ENCODE measurements around the gene SOX30. TPM values are rescaled to one million over a fixed set of nuclear protein-coding genes. Genes with fewer than 3 reads are reported as not detected.

The SOX30 gene
- total RNA-seq, 2 experiments from 2014 or later: 0.16 to 0.29 TPM

DNA sequence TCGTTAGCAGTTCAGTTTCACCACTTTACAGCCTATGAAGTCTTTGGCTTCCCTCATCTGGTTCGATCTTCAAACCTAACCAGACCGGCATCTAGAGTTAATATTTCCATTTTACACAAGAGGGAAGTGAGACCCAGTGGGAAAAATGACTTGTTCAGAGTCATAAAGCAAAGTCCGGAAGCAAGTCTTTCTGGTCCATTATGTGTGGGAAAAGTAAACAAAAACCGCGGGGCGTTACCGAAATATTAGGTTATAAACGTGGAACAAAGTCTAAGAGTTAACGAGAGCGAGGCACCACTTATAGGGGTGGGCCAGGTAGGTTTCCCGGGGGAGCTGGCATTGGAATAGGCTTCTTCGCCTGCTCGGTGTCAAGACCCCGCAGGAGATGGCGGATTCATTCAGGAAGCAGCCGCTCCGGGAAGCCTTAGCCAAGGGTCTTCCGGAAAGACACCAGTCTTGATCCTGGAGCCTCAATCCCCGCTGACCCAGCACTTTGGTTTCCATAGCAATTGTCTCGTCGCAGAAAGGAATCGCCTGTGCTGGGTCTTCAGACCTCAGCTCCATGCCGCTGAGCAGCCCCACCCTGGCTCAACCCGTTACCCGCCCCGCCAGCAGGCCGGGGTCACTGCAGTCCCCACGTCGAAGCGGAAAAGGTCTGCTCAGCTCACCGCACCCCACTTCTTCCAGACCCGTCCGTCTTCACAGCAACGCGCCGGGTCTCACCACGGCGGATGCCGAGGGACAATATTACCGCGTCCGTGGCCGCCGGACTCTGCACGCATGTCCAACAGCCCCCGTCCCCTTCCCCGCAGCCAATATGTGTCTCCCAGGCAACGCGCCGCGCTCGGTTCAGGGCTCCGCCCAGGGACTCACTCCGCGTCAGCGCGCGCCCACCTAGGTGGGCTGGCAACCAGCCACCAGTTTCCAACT lies 18.7 kb upstream of the SOX30 start, which contains the start of gene C5orf52:
C5orf52 (plus strand) TSS at position 872 of the 930 bp plus-strand sequence. CDS start 82 bp downstream, outside the sequence.
- Histone ChIP-seq H3K79me2 (ENCODE audit: insufficient read depth, low read depth, low read length) (no peaks in the 10 kb centered on the region), H4K20me1 (ENCODE audit: insufficient read depth, low read length) (no peaks in the 10 kb centered on the region), H3K4me2 (ENCODE audit: low read length) (peak within 1 kb of the TSS; percentile 46), H3K4me3 (ENCODE audit: low read depth, low read length, poor library complexity, severe bottlenecking) (no peak within 1 kb of the TSS), H3K4me1 (ENCODE audit: insufficient read depth, low read length, poor library complexity, severe bottlenecking) (peaks cover 9% of the 10 kb centered on the region), H2AFZ (ENCODE audit: low read length) (peak within 1 kb of the TSS; percentile 96), H3K27ac (ENCODE audit: low read depth, low read length, poor library complexity, severe bottlenecking) (no peak within 1 kb of the TSS), H3K9me2 (ENCODE audit: insufficient read depth, low read length) (no peaks in the 10 kb centered on the region), H3K9me3 (ENCODE audit: low read length) (no peaks in the 10 kb centered on the region), H3K36me3 (ENCODE audit: insufficient read depth, low read length) (no peaks in the 10 kb centered on the region)
- TF ChIP-seq, protein P1, sequence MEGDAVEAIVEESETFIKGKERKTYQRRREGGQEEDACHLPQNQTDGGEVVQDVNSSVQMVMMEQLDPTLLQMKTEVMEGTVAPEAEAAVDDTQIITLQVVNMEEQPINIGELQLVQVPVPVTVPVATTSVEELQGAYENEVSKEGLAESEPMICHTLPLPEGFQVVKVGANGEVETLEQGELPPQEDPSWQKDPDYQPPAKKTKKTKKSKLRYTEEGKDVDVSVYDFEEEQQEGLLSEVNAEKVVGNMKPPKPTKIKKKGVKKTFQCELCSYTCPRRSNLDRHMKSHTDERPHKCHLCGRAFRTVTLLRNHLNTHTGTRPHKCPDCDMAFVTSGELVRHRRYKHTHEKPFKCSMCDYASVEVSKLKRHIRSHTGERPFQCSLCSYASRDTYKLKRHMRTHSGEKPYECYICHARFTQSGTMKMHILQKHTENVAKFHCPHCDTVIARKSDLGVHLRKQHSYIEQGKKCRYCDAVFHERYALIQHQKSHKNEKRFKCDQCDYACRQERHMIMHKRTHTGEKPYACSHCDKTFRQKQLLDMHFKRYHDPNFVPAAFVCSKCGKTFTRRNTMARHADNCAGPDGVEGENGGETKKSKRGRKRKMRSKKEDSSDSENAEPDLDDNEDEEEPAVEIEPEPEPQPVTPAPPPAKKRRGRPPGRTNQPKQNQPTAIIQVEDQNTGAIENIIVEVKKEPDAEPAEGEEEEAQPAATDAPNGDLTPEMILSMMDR (conservative IDR thresholded peaks at IDR 0.05; ENCODE audit: low read length): no peak
- TF ChIP-seq EZH2phosphoT487 (IDR thresholded peaks at IDR 0.05; ENCODE audit: borderline replicate concordance, low read depth, low read length): no peak
- CTCF ChIA-PET (ENCODE audit: unreplicated experiment): no interaction called here
- POLR2A ChIA-PET: interaction anchor here (0.6 to 1.0 kb wide), 3 partner anchors 10 to 119 kb away, joined by 3 to 5 read pairs (median 4); no protein-coding TSS in a partner anchor
- DNase-seq (ENCODE audit: low spot score): peak; percentile 13
- no TSS peak for BruUV-seq (replicated peaks)
- intact Hi-C loops (cut with micrococcal nuclease; ENCODE audit: unreplicated experiment): no loop called here

DNA sequence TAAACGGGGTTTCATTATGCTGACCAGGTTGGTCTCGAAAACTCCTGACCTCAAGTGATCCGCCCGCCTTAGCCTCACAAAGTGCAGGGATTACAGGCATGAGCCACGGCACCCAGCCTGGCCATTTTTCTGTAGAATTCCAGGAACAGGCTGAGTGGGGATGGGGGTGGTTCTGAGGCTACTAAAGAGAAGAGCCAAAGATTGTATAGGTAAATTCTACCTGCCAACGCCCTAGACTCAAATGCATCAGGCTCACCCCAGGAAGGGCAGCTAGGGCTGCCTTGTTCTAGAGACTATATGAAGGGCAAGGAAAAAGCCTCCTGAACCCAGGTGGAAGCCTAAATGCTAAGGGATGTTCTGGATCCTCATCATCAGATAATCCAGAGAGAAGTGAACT lies 17.5 kb upstream of the SOX30 start:
- Histone ChIP-seq H3K79me2 (ENCODE audit: insufficient read depth, low read depth, low read length) (no peaks in the 10 kb centered on the region), H4K20me1 (ENCODE audit: insufficient read depth, low read length) (no peaks in the 10 kb centered on the region), H3K4me1 (ENCODE audit: insufficient read depth, low read length, poor library complexity, severe bottlenecking) (peaks cover 9% of the 10 kb centered on the region), H3K27ac (ENCODE audit: low read depth, low read length, poor library complexity, severe bottlenecking) (no peak overlapping the region), H3K36me3 (ENCODE audit: insufficient read depth, low read length) (no peaks in the 10 kb centered on the region), H3K9me3 (ENCODE audit: low read length) (no peaks in the 10 kb centered on the region), H3K9me2 (ENCODE audit: insufficient read depth, low read length) (no peaks in the 10 kb centered on the region), H3K4me2 (ENCODE audit: low read length) (no peak overlapping the region), H3K4me3 (ENCODE audit: low read depth, low read length, poor library complexity, severe bottlenecking) (no peak overlapping the region), H2AFZ (ENCODE audit: low read length) (no peak overlapping the region)
- ChIA-PET POLR2A (interaction anchor here (1.0 kb wide), 1 partner anchor 8 kb away, joined by 4 read pairs; no protein-coding TSS in a partner anchor), CTCF (ENCODE audit: unreplicated experiment) (no interaction called here)
- BruUV-seq (replicated peaks): no TSS peak
- DNase-seq (ENCODE audit: low spot score): no peak
- intact Hi-C loops (cut with micrococcal nuclease; ENCODE audit: unreplicated experiment): loop anchor here (1.0 kb wide), 1 partner anchor 74 kb away; the partner anchor contains the start of gene LSM11
- no peak for TF ChIP-seq EZH2phosphoT487 (IDR thresholded peaks at IDR 0.05; ENCODE audit: borderline replicate concordance, low read depth, low read length)

DNA sequence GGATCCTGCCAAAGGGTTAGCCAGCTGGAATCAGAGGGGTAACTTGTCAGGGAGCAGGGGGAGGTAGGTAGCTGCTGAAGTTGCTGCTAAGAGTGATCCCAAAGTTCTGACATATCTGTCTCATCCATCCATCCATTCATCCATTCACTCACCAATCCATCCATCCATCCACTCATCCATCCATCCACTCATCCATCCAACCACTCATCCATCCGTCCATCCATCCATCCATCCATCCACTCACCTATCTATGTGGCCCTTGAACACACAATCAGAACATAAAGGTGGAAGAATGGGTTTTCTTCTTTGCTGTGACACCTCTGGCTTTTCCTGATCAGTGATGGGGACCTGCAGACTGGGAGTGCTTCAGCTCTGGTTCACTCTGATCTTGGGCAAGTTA lies 16.1 kb upstream of the SOX30 start:
- no peaks in the 10 kb centered on the region for H3K36me3 ChIP-seq (ENCODE audit: insufficient read depth, low read length)
- CTCF ChIA-PET (ENCODE audit: unreplicated experiment): interaction anchor here (1.7 kb wide), 1 partner anchor 75 kb away, joined by 4 read pairs; the partner anchor contains the start of gene LSM11
- peaks cover 9% of the 10 kb centered on the region for H3K4me1 ChIP-seq (ENCODE audit: insufficient read depth, low read length, poor library complexity, severe bottlenecking)
- no peak for DNase-seq (ENCODE audit: low spot score)
- no peaks in the 10 kb centered on the region for H3K9me3 ChIP-seq (ENCODE audit: low read length)
- no peak overlapping the region for H3K4me2 ChIP-seq (ENCODE audit: low read length)
- H3K4me3 ChIP-seq (ENCODE audit: low read depth, low read length, poor library complexity, severe bottlenecking): no peak overlapping the region
- H3K27ac ChIP-seq (ENCODE audit: low read depth, low read length, poor library complexity, severe bottlenecking): no peak overlapping the region
- TF ChIP-seq, protein P1 (conservative IDR thresholded peaks at IDR 0.05; ENCODE audit: low read length): no peak
- no peak for TF ChIP-seq EZH2phosphoT487 (IDR thresholded peaks at IDR 0.05; ENCODE audit: borderline replicate concordance, low read depth, low read length)
- intact Hi-C loops (cut with micrococcal nuclease; ENCODE audit: unreplicated experiment): no loop called here
- no peaks in the 10 kb centered on the region for H3K9me2 ChIP-seq (ENCODE audit: insufficient read depth, low read length)
- no peaks in the 10 kb centered on the region for H4K20me1 ChIP-seq (ENCODE audit: insufficient read depth, low read length)
- no peaks in the 10 kb centered on the region for H3K79me2 ChIP-seq (ENCODE audit: insufficient read depth, low read depth, low read length)
- H2AFZ ChIP-seq (ENCODE audit: low read length): no peak overlapping the region
- no TSS peak for BruUV-seq (replicated peaks)
- POLR2A ChIA-PET: interaction anchor here (1.0 kb wide), 1 partner anchor 75 kb away, joined by 3 read pairs; no protein-coding TSS in a partner anchor
